ENCODE measurements around the gene SYT9.

SYT9 gene

DNA sequence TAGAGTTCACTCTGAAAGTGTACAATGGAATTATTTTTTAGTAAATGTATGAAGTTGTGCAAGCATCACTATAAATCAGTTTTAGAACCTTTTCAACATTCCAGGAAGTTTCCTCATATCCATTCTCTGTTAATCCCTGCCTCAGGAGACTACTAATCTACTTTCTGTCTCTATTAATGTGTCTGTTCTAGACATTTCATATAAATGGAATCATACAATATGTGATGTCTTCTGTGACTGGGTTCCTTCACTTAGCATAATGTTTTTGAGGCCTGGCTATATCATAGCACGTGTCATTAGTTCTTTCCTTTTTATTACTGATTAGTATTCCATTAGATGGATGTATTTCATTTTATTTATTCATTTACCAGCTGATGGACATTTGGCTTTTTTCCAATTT lies 17.1 kb downstream of the SYT9 start:
- no peak overlapping the region for H3K4me3 ChIP-seq (ENCODE audit: low read length)
- no peak for DNase-seq (ENCODE audit: low read depth)
- TF ChIP-seq CTCF (IDR thresholded peaks at IDR 0.05; ENCODE audit: insufficient read depth, low read depth, low read length, missing control alignments): no peak

GRCh38 chr11:7270233-7270865 lies 18.6 kb downstream of the SYT9 start:
- no peak overlapping the region for H3K4me3 ChIP-seq (ENCODE audit: low read length)
- DNase-seq (ENCODE audit: low read depth): no peak
- TF ChIP-seq CTCF (IDR thresholded peaks at IDR 0.05; ENCODE audit: insufficient read depth, low read depth, low read length, missing control alignments): no peak

GRCh38 chr11:7272373-7272772 lies 20.7 kb downstream of the SYT9 start:
- no peak overlapping the region for H3K4me3 ChIP-seq (ENCODE audit: low read length)
- TF ChIP-seq CTCF (IDR thresholded peaks at IDR 0.05; ENCODE audit: insufficient read depth, low read depth, low read length, missing control alignments): no peak
- peak; percentile 19 for DNase-seq (ENCODE audit: low read depth)

GRCh38 chr11:7275133-7275532 lies 23.4 kb downstream of the SYT9 start:
- H3K4me3 ChIP-seq (ENCODE audit: low read length): no peak overlapping the region
- no peak for DNase-seq (ENCODE audit: low read depth)
- no peak for TF ChIP-seq CTCF (IDR thresholded peaks at IDR 0.05; ENCODE audit: insufficient read depth, low read depth, low read length, missing control alignments)

DNA sequence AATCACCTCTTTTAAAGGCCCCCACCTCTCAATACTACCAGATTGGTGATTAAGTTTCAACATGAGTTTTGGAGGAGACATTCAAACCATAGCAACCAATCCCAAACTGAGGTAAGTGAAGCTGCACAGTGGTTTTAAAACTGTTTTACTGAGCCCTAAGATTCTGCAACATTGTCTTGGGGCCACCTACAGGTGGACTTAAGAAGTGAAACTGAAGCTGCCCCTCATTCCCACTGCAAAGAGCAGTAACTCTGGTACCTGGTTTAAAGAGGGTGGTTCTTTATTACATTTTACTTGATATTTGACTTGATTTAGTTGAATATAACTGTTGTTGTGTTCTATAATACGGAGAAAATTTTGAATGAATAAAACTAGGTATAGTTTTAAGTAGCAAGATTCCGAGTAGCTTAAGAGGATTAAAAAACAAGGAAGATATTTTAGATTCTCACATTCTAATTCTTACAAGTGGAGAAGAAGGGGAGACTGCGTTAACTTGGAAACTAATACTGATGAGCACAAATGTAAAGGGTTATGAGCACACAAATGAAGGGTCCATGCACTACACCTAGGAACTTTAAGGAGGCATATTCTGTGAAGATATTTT lies 26.7 kb downstream of the SYT9 start:
- H3K4me3 ChIP-seq (ENCODE audit: low read length): no peak overlapping the region
- peak; percentile 64 for DNase-seq (ENCODE audit: low read depth)
- peak; percentile 78 for TF ChIP-seq CTCF (IDR thresholded peaks at IDR 0.05; ENCODE audit: insufficient read depth, low read depth, low read length, missing control alignments)

DNA sequence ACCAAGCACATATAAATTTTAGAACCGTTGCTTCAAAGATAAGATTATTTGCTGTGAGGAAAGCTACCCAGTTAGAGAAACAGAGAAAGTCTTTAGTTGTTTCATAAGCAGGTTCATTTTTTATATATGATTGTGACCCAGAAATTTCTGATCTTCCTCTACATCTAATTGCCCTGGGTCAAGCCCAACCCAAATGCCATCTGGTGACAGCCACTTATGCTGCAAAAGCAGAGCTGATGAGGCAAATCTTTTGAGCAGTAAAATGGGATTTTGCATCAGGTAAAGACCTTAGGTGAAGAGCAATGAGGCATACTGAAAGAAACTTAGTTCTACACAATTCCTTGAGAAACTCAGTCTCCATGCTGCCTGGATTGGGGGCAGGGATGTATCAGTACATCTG lies 28.0 kb downstream of the SYT9 start:
- DNase-seq (ENCODE audit: low read depth): no peak
- H3K4me3 ChIP-seq (ENCODE audit: low read length): no peak overlapping the region
- no peak for TF ChIP-seq CTCF (IDR thresholded peaks at IDR 0.05; ENCODE audit: insufficient read depth, low read depth, low read length, missing control alignments)

GRCh38 chr11:7281079-7281478 lies 29.4 kb downstream of the SYT9 start:
- TF ChIP-seq CTCF (IDR thresholded peaks at IDR 0.05; ENCODE audit: insufficient read depth, low read depth, low read length, missing control alignments): no peak
- H3K4me3 ChIP-seq (ENCODE audit: low read length): no peak overlapping the region
- DNase-seq (ENCODE audit: low read depth): peak; percentile 97

Measured in epithelial cell of esophagus (primary cell).